Mesothelial cell of epicardium (in vitro differentiated cells): ENCODE results near the gene STOM. TPM values are rescaled to one million over a fixed set of nuclear protein-coding genes. Genes with fewer than 3 reads are reported as not detected.

Source experiments
- DNase-seq, 2 experiments: peaks; one replicate each; pipeline ENCODE4 v3.0.0; 2021; ENCODE audit warnings: low spot score in 2 of 2; ENCODE audit not compliant: unreplicated experiment in 2 of 2
- H3K27ac Mint-ChIP-seq: 2 replicates; pipeline ENCODE4 v1.8.0; 2021; ENCODE audit warnings: mixed read lengths
- H3K27me3 Mint-ChIP-seq: 2 replicates; pipeline ENCODE4 v1.8.0; 2021; ENCODE audit warnings: low read depth, mixed read lengths
- H3K36me3 Mint-ChIP-seq: 2 replicates; pipeline ENCODE4 v1.8.0; 2021; ENCODE audit warnings: mixed read lengths
- H3K4me1 Mint-ChIP-seq: 2 replicates; pipeline ENCODE4 v1.8.0; 2021; ENCODE audit warnings: mixed read lengths
- H3K4me3 Mint-ChIP-seq: 2 replicates; pipeline ENCODE4 v1.8.0; 2021; ENCODE audit warnings: mild to moderate bottlenecking, moderate library complexity, mixed read lengths
- H3K9me3 Mint-ChIP-seq: 2 replicates; pipeline ENCODE4 v1.8.0; 2021; ENCODE audit warnings: mixed read lengths
- total RNA-seq: library from RNA; stranded (reverse); gene quantifications from 3 replicates; pipeline ENCODE4 v1.2.1, GENCODE V29; 2021
- TF ChIP-seq, protein P1 (sequence below): fragments of 200-600 bp; sonication (generic); IDR thresholded peaks from one replicate; pipeline ENCODE4 v1.5.0; 2021; ENCODE audit warnings: antibody characterized with exemption; ENCODE audit not compliant: unreplicated experiment

STOM gene
- total RNA-seq, 1 donor from 2014 or later = 53.2 TPM

DNA sequence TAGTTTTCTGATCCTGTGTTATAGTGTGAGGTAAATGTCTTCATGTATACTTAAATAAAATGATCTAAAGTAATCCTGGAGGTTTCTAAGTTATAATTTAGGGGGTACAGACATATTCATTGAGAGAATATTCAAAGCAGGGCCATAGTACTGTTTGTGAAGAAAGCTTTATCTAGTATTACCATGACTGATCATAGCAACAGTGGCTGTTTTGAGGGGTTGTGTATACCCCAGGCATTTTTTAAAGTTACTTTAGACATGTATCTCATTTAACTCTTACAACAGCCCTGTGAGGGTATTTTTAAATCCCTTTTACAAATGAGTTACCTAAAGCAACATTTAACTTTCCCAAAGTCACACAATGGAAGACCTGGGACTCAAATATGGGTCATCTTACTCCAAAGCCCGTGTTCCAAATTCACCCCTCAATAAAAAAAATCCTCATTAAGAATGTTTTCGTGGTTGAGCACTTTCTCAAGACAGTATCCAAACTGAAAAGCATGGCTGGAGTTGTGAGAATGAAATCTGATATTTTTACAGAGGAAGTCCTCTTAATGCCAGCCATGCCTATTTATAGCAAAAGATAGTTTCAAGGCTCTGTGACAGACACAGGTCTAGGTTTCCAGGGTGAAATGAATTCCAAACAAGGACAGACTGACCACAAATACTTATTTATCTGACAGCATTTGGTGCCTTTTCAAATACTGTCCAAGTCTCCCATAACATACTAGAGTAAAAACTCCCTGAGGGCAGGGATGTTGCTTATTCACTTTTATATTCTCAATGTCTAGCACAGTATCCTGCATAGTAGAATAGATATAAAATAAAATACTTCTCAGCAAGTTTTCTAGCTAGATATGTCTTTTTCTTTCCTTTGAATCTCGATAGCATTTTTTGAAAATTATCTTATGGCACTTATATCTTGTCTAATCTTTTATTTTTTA lies 10.4 kb downstream of the STOM start:
- TF ChIP-seq, protein P1, sequence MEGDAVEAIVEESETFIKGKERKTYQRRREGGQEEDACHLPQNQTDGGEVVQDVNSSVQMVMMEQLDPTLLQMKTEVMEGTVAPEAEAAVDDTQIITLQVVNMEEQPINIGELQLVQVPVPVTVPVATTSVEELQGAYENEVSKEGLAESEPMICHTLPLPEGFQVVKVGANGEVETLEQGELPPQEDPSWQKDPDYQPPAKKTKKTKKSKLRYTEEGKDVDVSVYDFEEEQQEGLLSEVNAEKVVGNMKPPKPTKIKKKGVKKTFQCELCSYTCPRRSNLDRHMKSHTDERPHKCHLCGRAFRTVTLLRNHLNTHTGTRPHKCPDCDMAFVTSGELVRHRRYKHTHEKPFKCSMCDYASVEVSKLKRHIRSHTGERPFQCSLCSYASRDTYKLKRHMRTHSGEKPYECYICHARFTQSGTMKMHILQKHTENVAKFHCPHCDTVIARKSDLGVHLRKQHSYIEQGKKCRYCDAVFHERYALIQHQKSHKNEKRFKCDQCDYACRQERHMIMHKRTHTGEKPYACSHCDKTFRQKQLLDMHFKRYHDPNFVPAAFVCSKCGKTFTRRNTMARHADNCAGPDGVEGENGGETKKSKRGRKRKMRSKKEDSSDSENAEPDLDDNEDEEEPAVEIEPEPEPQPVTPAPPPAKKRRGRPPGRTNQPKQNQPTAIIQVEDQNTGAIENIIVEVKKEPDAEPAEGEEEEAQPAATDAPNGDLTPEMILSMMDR = no peak

DNA sequence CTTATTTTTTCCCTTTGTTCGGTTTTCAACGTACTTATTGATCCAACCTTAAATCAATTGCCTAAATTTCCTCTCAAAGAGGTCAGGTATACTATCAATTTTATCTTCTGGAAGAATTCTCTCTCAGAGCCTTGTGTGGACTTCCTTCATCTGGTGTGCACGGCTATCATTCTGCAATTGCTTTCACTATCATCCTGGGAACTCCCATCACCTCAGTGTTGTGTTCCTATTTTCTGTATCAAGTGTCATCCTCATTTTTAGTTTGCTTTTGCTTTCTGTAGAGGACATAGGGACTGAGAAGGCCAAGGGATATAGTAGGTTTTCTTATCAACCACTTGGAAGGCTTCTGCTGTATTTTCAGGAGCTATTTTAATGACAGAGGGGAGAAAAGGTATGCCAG lies 11.3 kb downstream of the STOM start:
- H3K36me3 Mint-ChIP-seq = peaks cover 7% of the 10 kb centered on the region
- H3K27me3 Mint-ChIP-seq = no peaks in the 10 kb centered on the region
- H3K4me1 Mint-ChIP-seq = peaks cover 29% of the 10 kb centered on the region
- TF ChIP-seq, protein P1 = no peak
- H3K9me3 Mint-ChIP-seq = no peaks in the 10 kb centered on the region
- no peak overlapping the region for H3K4me3 Mint-ChIP-seq
- H3K27ac Mint-ChIP-seq = no peak overlapping the region
- no peak for DNase-seq

More for the DNA sequence above, 10.4 kb downstream of the STOM start:
- no peak for DNase-seq
- Mint-ChIP-seq H3K27ac (no peak overlapping the region), H3K4me3 (no peak overlapping the region), H3K27me3 (no peaks in the 10 kb centered on the region), H3K9me3 (no peaks in the 10 kb centered on the region), H3K36me3 (peaks cover 3% of the 10 kb centered on the region), H3K4me1 (peaks cover 32% of the 10 kb centered on the region)

DNA sequence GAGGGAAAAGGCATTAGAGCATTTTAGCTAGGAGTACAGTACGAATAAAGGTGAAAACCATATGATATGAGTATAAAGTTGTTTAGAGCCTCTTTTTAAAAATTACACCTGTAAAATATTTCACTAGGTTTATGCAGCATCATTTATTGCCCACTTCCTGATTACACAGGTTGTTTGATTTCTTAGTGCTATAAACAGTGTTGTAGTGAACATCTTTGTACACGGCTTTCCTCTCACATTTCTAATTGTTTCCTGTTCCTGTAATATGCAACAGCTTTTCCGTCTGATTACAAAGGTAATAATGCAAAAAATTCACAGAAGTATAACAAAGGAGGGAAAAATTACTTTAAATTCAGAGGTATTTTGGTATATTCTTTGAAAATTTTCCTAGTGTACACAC lies 13.0 kb downstream of the STOM start:
- H3K27me3 Mint-ChIP-seq = no peaks in the 10 kb centered on the region
- H3K27ac Mint-ChIP-seq = no peak overlapping the region
- TF ChIP-seq, protein P1 = no peak
- peaks cover 15% of the 10 kb centered on the region for H3K36me3 Mint-ChIP-seq
- H3K9me3 Mint-ChIP-seq = no peaks in the 10 kb centered on the region
- H3K4me3 Mint-ChIP-seq = no peak overlapping the region
- DNase-seq = no peak
- H3K4me1 Mint-ChIP-seq = peaks cover 25% of the 10 kb centered on the region

DNA sequence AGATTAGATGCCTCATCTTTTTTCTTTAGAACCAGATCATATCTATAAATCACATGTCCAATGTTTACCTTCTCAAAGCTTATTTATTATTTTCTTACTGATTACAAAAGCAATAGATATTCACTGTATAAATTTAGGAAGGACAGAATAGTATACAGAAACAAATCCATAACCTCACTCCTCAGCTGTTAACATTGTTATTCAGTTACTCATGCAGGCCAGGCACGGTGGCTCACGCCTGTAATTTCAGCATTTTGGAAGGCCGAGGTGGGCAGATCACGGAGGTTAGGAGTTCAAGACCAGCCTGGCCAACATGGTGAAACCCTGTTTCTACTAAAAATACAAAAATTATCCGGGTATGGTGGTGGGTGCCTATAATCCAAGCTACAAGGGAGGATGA lies 15.3 kb downstream of the STOM start:
- Mint-ChIP-seq H3K27ac (no peak overlapping the region), H3K36me3 (peaks cover 15% of the 10 kb centered on the region), H3K27me3 (no peaks in the 10 kb centered on the region), H3K4me1 (peaks cover 32% of the 10 kb centered on the region), H3K4me3 (no peak overlapping the region), H3K9me3 (no peaks in the 10 kb centered on the region)
- no peak for DNase-seq
- TF ChIP-seq, protein P1 = no peak

DNA sequence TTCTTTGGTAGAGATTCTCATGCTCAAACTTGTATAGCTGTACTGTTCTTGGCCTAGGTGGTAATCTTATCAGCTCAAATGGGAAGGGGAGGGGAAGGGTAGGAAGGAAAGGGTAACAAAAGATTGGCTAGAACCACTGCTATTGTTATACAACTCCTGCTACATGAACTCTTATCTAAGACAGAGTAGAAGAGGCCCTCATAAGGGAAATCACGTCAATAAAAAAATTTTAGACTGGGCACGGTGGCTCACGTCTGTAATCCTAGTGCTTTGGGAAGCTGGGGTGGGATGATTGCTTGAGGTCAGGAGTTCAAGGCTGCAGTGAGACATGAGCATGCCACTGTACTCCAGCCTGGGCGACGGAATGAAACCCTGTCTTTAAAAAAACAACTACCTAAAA lies 15.9 kb downstream of the STOM start:
- no peak overlapping the region for H3K4me3 Mint-ChIP-seq
- no peaks in the 10 kb centered on the region for H3K27me3 Mint-ChIP-seq
- H3K9me3 Mint-ChIP-seq = no peaks in the 10 kb centered on the region
- H3K27ac Mint-ChIP-seq = peak overlapping the region; percentile 38
- TF ChIP-seq, protein P1 = no peak
- DNase-seq = no peak
- peaks cover 36% of the 10 kb centered on the region for H3K4me1 Mint-ChIP-seq
- peaks cover 15% of the 10 kb centered on the region for H3K36me3 Mint-ChIP-seq
